Left ventricle myocardium superior (tissue), 1 donor: Measurements from ENCODE around the gene CCAR1. TPM values are rescaled to one million over a fixed set of nuclear protein-coding genes. Genes with fewer than 3 reads are reported as not detected.
"Not testable (repeated sequence)": the region's sequence is repeated elsewhere in the genome, so short reads cannot be mapped to it uniquely, and the experiment has no call there.

Experiments used
- ATAC-seq: fragments of 200-7000 bp; cut with Tn5 transposase; one replicate; pipeline ENCODE4 v1.9.1; 2020; ENCODE audit warnings: mild to moderate bottlenecking, moderate library complexity
- DNase-seq: peaks from one replicate; pipeline ENCODE4 v3.0.0-alpha.2; 2020
- intact Hi-C: fragments of 100-400 bp; cut with micrococcal nuclease; formaldehyde crosslinking; loops from one replicate; pipeline ENCODE4 v1.11.0; 2022
- long read RNA-seq: library from polyadenylated mRNA; unstranded; transcript quantifications from one replicate; pipeline ENCODE4 v2.0.0, GENCODE V29; 2021
- total RNA-seq: library from RNA; stranded (reverse); fragmentation: NEBNext Ultra II Directional; extraction: Animal tissue kit (Norgen Biotek cat#: 25700); gene quantifications from one replicate; pipeline ENCODE4 v1.2.1, GENCODE V29; 2021
- donor health status: DM: no; HTN: yes; CAD: no; lungs with severe emphysema.

The CCAR1 gene
- 21.5 TPM for total RNA-seq
- long read RNA-seq, full-length matches to known transcripts, result 4 of 15 reads
- long read RNA-seq, partial matches to known transcripts, result 9 of 15 reads
- long read RNA-seq, other reads (novel, unspliced or antisense), result 2 of 15 reads

GRCh38 chr10:68720793-68721672, at the start of gene CCAR1:
Gene CCAR1 (plus strand): TSS chr10:68721239. CDS start chr10:68722505, 1,266 bp downstream.
- peak; percentile 99 for ATAC-seq
- intact Hi-C loops, result no loop called here

GRCh38 chr10:68684413-68684812, 36.6 kb upstream of the CCAR1 start:
- DNase-seq, result no peak
- intact Hi-C loops, result no loop called here
- no peak for ATAC-seq

More at GRCh38 chr10:68720793-68721672, at the start of gene CCAR1:
- DNase-seq, result peak; percentile 98

- ATAC-seq (no peak), DNase-seq (no peak)
- intact Hi-C loops, result no loop called here
Observed at GRCh38 chr10:68696018-68696417, 25.0 kb upstream of the CCAR1 start.

GRCh38 chr10:68697106-68697505, 23.9 kb upstream of the CCAR1 start:
- ATAC-seq (no peak), DNase-seq (no peak)
- intact Hi-C loops, result no loop called here

GRCh38 chr10:68700197-68700596, 20.8 kb upstream of the CCAR1 start:
- no peak for ATAC-seq
- intact Hi-C loops, result no loop called here
- no peak for DNase-seq

GRCh38 chr10:68705548-68705947, 15.5 kb upstream of the CCAR1 start:
- no peak for DNase-seq
- ATAC-seq, result no peak
- intact Hi-C loops, result no loop called here

- DNase-seq, intact Hi-C loops, ATAC-seq: not testable (repeated sequence)
Observed at GRCh38 chr10:68708987-68709386, 12.1 kb upstream of the CCAR1 start.

GRCh38 chr10:68713065-68713464, 8.0 kb upstream of the CCAR1 start:
- ATAC-seq, intact Hi-C loops, DNase-seq: not testable (repeated sequence)

- intact Hi-C loops, result no loop called here
- no peak for ATAC-seq
- DNase-seq, result no peak
Observed at GRCh38 chr10:68717435-68717834, 3.6 kb upstream of the CCAR1 start.

- no peak for DNase-seq
- no peak for ATAC-seq
- intact Hi-C loops, result no loop called here
Observed at GRCh38 chr10:68721673-68722335, 765 bp downstream of the CCAR1 start.

- intact Hi-C loops, result no loop called here
- DNase-seq, result no peak
- no peak for ATAC-seq
Observed at GRCh38 chr10:68725016-68725415, 4.0 kb downstream of the CCAR1 start.

- ATAC-seq (no peak), DNase-seq (no peak)
- intact Hi-C loops, result no loop called here
Observed at GRCh38 chr10:68727146-68727545, 6.1 kb downstream of the CCAR1 start.

GRCh38 chr10:68732651-68733050, 11.6 kb downstream of the CCAR1 start:
- no peak for ATAC-seq
- no peak for DNase-seq
- intact Hi-C loops, result no loop called here

GRCh38 chr10:68734349-68734748, 13.3 kb downstream of the CCAR1 start:
- intact Hi-C loops, result no loop called here
- DNase-seq, result no peak

GRCh38 chr10:68735119-68735518, 14.1 kb downstream of the CCAR1 start:
- no peak for ATAC-seq
- intact Hi-C loops, result no loop called here
- DNase-seq, result no peak

More at GRCh38 chr10:68734349-68734748, 13.3 kb downstream of the CCAR1 start:
- ATAC-seq, result no peak

- intact Hi-C loops, ATAC-seq: not testable (repeated sequence)
Observed at GRCh38 chr10:68735739-68736138, 14.7 kb downstream of the CCAR1 start.

GRCh38 chr10:68740676-68741075, 19.6 kb downstream of the CCAR1 start:
- intact Hi-C loops, DNase-seq, ATAC-seq: not testable (repeated sequence)

More at GRCh38 chr10:68735739-68736138, 14.7 kb downstream of the CCAR1 start:
- DNase-seq, result not testable (repeated sequence)

- intact Hi-C loops, result no loop called here
- ATAC-seq, result no peak
- no peak for DNase-seq
Observed at GRCh38 chr10:68742397-68742796, 21.4 kb downstream of the CCAR1 start.

- ATAC-seq (no peak), DNase-seq (no peak)
- intact Hi-C loops, result no loop called here
Observed at GRCh38 chr10:68752711-68753350, 31.8 kb downstream of the CCAR1 start.

- intact Hi-C loops, result no loop called here
- ATAC-seq (no peak), DNase-seq (no peak)
Observed at GRCh38 chr10:68756246-68756645, 35.2 kb downstream of the CCAR1 start.
